DMS53 (cell line): ENCODE measurements around the gene AGAP4.
"Not testable (repeated sequence)": the region's sequence is repeated elsewhere in the genome, so short reads cannot be mapped to it uniquely, and the experiment has no call there.

Experiments
- DNase-seq: peaks from one replicate; lab custom pipeline; 2025; lab: John Stamatoyannopoulos, UW

Gene AGAP4

DNA sequence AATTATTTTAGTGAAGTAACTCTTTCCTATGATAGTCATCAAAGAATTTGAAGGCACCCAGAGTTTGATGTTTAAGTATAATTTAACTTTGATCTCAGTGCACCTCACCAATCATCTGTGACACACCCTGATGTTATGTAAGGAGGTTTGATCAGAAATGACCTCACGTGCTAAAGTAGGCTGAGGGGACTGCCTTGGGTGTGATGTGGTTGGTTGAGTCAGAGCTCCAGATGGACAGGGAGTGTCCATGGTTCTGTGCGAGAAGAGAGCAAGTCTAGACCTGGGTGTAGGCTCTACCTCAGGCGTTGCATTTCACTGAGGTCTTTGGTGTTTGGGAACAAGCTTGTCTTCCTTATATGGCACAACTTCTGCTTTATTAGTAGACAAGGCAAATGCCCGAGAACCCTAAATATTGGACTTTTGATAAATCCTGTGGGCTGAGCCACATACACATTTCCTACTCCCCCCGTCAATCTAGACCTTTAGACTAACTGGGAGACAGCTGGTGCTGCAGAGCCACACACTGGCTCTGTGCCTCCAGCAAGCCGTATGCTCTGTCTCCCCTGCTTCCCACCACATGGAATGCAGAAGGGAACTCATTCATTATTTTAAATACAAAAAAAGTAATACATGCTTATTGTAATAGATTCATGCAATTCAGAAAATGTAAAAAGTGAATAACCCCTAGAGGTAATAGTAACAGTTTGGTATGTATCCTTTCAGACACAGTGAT, 56.4 kb downstream of the AGAP4 start:
- DNase-seq: not testable (repeated sequence)

DNA sequence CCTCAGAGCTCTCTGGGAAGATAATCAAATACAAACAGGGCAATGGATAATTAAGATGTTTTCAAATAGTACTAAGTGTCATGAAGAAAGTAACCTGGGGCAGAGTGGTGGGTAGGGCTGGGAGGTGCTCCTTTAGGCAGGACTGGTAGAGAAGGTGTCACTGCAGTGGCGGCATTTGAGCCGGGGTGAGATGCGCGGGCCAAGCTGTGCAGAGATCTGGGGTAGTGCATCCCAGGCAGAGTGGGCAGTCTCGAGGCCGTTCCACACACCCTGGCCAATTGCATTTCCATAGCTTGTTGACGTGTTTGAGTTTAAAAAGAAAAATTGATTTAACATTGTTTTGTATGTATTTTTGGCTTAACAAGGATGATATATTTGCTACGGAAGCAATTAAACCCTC, 57.3 kb downstream of the AGAP4 start:
- not testable (repeated sequence) for DNase-seq

- not testable (repeated sequence) for DNase-seq
These were observed 60.0 kb downstream of the AGAP4 start for GRCh38 chr10:45787212-45787741.

- DNase-seq: not testable (repeated sequence)
These were observed 61.1 kb downstream of the AGAP4 start for GRCh38 chr10:45786217-45786616.
